Colonic mucosa (tissue), 4 donors: ENCODE data around the gene LDLRAD3. TPM values are rescaled to one million over a fixed set of nuclear protein-coding genes. Genes with fewer than 3 reads are reported as not detected.

Experiments
- DNase-seq: peaks from one replicate; pipeline ENCODE4 v3.0.0-alpha.2; 2020
- H3K27ac ChIP-seq: fragments of 200-600 bp; one replicate; pipeline ENCODE4 v1.8.0; 2021
- H3K27me3 ChIP-seq: fragments of 200-600 bp; one replicate; pipeline ENCODE4 v1.8.0; 2021
- H3K36me3 ChIP-seq: fragments of 200-600 bp; one replicate; pipeline ENCODE4 v1.8.0; 2021
- H3K4me1 ChIP-seq: fragments of 200-600 bp; one replicate; pipeline ENCODE4 v1.8.0; 2021; ENCODE audit warnings: mild to moderate bottlenecking
- H3K4me3 ChIP-seq: fragments of 200-600 bp; one replicate; pipeline ENCODE4 v1.8.0; 2021
- H3K9ac ChIP-seq, 2 donors: one replicate each; pipeline ENCODE4 v1.7.0; 2013; ENCODE audit warnings: control low read depth in 2 of 2, low read depth in 2 of 2, low read length in 2 of 2
- H3K9me3 ChIP-seq: fragments of 200-600 bp; one replicate; pipeline ENCODE4 v1.8.0; 2021
- intact Hi-C: fragments of 100-400 bp; cut with DNase I; formaldehyde crosslinking; loops from one replicate; pipeline ENCODE4 v1.14.1; 2022
- total RNA-seq, 2 donors: library from RNA; stranded (reverse); fragmentation: NEBNext Ultra II Directional in 1 of 2; extraction: Animal tissue kit (Norgen Biotek cat#: 25700) in 1 of 2; gene quantifications; one replicate each; pipeline ENCODE4 v1.2.1, GENCODE V29; 2021
- TF ChIP-seq, protein P1 (sequence below): fragments of 200-600 bp; IDR thresholded peaks from one replicate; pipeline ENCODE4 v1.8.0; 2022; ENCODE audit warnings: antibody characterized with exemption, mild to moderate bottlenecking
- donor health status: healthy.
- donor health status: DM: no; HTN: no; CAD: no.
- donor health status: DM: no; HTN: no; CAD: no.

LDLRAD3 gene
- total RNA-seq, 2 donors from 2014 or later, result 1.9 to 2.9 TPM

DNA sequence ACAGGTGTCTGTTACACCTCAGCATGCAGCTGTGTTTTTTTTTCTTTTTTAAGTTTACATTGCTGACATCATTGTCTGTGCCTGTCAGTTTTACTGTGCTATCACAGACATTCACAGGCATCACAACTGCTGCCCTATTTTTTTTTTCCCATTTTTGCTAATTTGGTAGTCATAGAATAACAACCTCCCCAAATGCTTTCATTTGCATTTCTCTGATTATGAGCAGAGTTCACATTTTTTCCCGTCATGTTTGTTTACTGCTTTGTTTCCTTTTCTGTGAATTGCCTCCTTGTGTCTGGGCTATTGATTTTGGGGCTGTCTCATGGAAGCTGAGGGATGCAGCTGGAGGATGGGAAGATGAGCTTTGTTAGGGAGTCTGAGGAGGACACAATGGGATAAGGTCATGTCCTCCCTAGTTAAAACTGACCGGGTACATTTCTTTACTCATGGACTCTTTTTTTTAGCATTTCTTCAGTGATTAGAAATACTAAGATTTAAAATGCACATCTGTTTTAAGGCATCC, 155.1 kb downstream of the LDLRAD3 start:
- Histone ChIP-seq H3K4me1 (no peaks in the 10 kb centered on the region), H3K9me3 (no peaks in the 10 kb centered on the region), H3K36me3 (no peaks in the 10 kb centered on the region), H3K4me3 (no peak overlapping the region), H3K27ac (no peak overlapping the region), H3K27me3 (no peaks in the 10 kb centered on the region), H3K9ac (no peak overlapping the region)
- TF ChIP-seq, protein P1, sequence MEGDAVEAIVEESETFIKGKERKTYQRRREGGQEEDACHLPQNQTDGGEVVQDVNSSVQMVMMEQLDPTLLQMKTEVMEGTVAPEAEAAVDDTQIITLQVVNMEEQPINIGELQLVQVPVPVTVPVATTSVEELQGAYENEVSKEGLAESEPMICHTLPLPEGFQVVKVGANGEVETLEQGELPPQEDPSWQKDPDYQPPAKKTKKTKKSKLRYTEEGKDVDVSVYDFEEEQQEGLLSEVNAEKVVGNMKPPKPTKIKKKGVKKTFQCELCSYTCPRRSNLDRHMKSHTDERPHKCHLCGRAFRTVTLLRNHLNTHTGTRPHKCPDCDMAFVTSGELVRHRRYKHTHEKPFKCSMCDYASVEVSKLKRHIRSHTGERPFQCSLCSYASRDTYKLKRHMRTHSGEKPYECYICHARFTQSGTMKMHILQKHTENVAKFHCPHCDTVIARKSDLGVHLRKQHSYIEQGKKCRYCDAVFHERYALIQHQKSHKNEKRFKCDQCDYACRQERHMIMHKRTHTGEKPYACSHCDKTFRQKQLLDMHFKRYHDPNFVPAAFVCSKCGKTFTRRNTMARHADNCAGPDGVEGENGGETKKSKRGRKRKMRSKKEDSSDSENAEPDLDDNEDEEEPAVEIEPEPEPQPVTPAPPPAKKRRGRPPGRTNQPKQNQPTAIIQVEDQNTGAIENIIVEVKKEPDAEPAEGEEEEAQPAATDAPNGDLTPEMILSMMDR, result no peak
- intact Hi-C loops, result no loop called here
- no peak for DNase-seq

DNA sequence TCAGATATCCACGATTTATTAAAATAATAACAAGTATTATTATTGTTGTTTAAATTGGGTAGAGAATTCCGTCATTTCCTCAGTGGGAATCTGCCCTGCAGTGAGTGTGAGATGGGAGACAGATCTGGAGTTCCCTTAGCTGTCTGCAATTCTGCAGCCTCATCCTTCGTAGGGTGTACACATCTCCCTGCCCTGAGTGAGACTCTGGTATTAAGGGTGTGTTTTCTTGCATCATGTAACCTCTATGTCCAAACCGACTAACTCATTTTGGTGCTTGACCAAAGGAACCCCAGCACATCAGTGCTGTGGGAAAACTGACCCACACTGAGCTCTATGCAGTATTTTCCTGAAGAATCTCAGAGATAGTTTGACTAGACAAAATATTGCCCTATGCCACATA, 157.6 kb downstream of the LDLRAD3 start:
- Histone ChIP-seq H3K27me3 (no peaks in the 10 kb centered on the region), H3K4me3 (no peak overlapping the region), H3K36me3 (no peaks in the 10 kb centered on the region), H3K9ac (no peak overlapping the region), H3K27ac (no peak overlapping the region), H3K9me3 (no peaks in the 10 kb centered on the region), H3K4me1 (no peaks in the 10 kb centered on the region)
- intact Hi-C loops, result no loop called here
- DNase-seq, result no peak
- TF ChIP-seq, protein P1, result no peak

DNA sequence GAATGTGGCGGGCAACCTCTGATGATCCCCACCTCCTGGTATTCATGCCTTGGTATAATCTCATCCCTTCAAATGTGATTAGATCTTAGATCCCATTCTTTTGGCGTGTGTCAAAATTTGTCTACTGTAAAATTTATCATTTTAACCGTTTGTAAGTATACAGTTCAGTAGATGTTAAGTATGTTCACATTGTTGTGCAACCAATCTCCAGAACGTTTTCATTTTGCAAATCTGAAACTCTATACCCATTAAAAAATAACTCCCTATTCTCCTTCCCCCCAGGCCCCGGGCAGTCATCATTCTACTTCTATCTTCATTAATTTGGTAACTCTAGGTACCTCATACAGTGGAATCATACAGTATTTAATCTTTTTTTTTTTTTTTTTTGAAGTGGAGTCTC, 159.0 kb downstream of the LDLRAD3 start:
- H3K36me3 ChIP-seq, result no peaks in the 10 kb centered on the region
- intact Hi-C loops, result no loop called here
- no peak for DNase-seq

DNA sequence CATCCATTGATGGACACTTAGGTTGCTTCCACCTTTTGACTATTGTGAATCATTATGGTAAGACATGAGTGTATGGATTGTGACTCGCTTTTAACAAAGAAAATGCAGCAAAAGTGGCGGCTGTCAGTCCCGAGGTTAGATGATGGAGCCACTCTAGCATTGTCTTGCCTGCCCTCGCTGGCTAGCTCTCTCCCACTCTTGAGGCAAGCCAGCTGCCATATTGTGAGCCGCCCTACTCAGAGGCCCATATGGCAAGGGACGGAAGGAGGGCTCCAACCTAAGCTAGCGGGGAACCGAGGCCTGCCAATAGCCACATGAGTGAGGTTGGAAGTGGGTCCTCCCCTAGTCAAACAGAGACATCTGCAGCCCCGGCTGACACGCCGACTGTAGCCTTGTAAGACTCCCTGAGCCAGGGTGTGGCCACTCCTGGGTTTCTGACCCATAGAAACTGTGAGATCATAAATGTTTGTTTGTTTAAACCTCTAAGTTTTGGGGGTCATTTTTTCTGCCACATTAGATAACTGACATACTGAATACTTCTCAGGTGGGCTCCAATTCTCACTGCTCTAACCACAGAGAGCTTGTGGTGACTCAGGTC, 160.2 kb downstream of the LDLRAD3 start:
- intact Hi-C loops, result no loop called here
- DNase-seq, result no peak
- no peaks in the 10 kb centered on the region for H3K27me3 ChIP-seq
- H3K4me1 ChIP-seq, result no peaks in the 10 kb centered on the region
- no peak overlapping the region for H3K9ac ChIP-seq
- no peaks in the 10 kb centered on the region for H3K9me3 ChIP-seq
- H3K4me3 ChIP-seq, result no peak overlapping the region
- TF ChIP-seq, protein P1, result no peak
- no peak overlapping the region for H3K27ac ChIP-seq
- no peaks in the 10 kb centered on the region for H3K36me3 ChIP-seq

More for the DNA sequence above, 159.0 kb downstream of the LDLRAD3 start:
- Histone ChIP-seq H3K9ac (no peak overlapping the region), H3K9me3 (no peaks in the 10 kb centered on the region), H3K27ac (no peak overlapping the region), H3K4me1 (no peaks in the 10 kb centered on the region), H3K4me3 (no peak overlapping the region), H3K27me3 (no peaks in the 10 kb centered on the region)
- TF ChIP-seq, protein P1, result no peak

DNA sequence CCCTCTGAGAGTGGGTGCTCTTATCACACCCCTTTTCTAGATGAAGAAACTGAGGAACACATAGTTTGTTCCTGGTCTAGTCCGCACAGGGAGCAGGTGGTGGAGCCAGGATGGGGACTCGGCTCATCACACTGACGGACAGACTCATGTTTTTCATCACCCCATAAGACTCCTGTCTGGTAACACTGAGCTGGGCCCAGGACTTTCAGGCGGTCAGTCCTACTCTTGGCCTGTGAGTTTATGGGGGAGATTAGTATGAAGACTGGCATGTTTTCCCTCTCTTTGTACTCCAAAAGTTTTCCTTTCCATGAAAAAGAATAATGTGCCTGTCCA, 160.8 kb downstream of the LDLRAD3 start:
- Histone ChIP-seq H3K9me3 (no peaks in the 10 kb centered on the region), H3K27ac (no peak overlapping the region), H3K9ac (no peak overlapping the region), H3K4me3 (no peak overlapping the region), H3K27me3 (no peaks in the 10 kb centered on the region), H3K36me3 (no peaks in the 10 kb centered on the region), H3K4me1 (no peaks in the 10 kb centered on the region)
- DNase-seq, result no peak
- TF ChIP-seq, protein P1, result no peak
- intact Hi-C loops, result no loop called here
